ENCODE measurements around the gene NSDHL.

DNA sequence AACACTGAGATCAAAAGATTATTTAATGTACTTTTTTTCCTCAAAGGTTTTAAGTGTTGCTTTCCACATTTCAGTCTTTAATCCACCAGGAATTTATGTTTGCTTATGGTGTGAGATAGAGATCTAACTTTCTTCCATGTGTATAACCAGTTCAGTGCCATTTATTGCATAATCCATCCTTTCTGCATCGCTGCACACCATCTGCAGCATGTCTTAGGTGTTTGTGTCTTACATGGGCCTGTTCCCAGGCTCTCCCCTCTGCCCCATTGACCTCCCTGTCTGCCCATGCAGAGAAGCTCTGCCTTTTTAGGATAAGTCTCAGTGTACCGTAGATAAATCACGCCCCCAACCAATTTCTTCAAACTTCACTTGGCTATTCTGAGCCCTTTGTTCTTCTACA lies 30.3 kb downstream of the NSDHL start:
- TF ChIP-seq, protein P1, sequence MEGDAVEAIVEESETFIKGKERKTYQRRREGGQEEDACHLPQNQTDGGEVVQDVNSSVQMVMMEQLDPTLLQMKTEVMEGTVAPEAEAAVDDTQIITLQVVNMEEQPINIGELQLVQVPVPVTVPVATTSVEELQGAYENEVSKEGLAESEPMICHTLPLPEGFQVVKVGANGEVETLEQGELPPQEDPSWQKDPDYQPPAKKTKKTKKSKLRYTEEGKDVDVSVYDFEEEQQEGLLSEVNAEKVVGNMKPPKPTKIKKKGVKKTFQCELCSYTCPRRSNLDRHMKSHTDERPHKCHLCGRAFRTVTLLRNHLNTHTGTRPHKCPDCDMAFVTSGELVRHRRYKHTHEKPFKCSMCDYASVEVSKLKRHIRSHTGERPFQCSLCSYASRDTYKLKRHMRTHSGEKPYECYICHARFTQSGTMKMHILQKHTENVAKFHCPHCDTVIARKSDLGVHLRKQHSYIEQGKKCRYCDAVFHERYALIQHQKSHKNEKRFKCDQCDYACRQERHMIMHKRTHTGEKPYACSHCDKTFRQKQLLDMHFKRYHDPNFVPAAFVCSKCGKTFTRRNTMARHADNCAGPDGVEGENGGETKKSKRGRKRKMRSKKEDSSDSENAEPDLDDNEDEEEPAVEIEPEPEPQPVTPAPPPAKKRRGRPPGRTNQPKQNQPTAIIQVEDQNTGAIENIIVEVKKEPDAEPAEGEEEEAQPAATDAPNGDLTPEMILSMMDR (IDR thresholded peaks at IDR 0.05 in 8 of 11, conservative IDR thresholded peaks at IDR 0.05 in 3 of 11): no peak
- TF ChIP-seq POLR2A (IDR thresholded peaks at IDR 0.05) (no peak), POLR2AphosphoS5 (IDR thresholded peaks at IDR 0.05) (no peak)

Data from spleen (tissue), 7 donors.